GM19193 (cell line): ENCODE results near the gene SEMA6B.

ENCODE experiments used
- POLR2A ChIP-seq: IDR thresholded peaks from 4 replicates; pipeline ENCODE4 v1.6.1; 2011; ENCODE audit not compliant: insufficient read depth, insufficient read length; ENCODE audit errors: extremely low read depth

SEMA6B gene

GRCh38 chr19:4529924-4530522, 29.5 kb downstream of the SEMA6B start:
- no peak for TF ChIP-seq POLR2A

GRCh38 chr19:4528843-4529242, 30.6 kb downstream of the SEMA6B start:
- no peak for TF ChIP-seq POLR2A

- TF ChIP-seq POLR2A: no peak
Observed at GRCh38 chr19:4525563-4526002, 33.9 kb downstream of the SEMA6B start.

- no peak for TF ChIP-seq POLR2A
Observed at GRCh38 chr19:4524808-4525562, 34.5 kb downstream of the SEMA6B start.

GRCh38 chr19:4523306-4524110, 36.0 kb downstream of the SEMA6B start:
- TF ChIP-seq POLR2A: no peak

GRCh38 chr19:4522291-4523002, 37.0 kb downstream of the SEMA6B start:
- no peak for TF ChIP-seq POLR2A

- TF ChIP-seq POLR2A: no peak
Observed at GRCh38 chr19:4521888-4522242, 37.6 kb downstream of the SEMA6B start.

- no peak for TF ChIP-seq POLR2A
Observed at GRCh38 chr19:4521170-4521887, 38.2 kb downstream of the SEMA6B start.

- no peak for TF ChIP-seq POLR2A
Observed at GRCh38 chr19:4519521-4520277, 39.8 kb downstream of the SEMA6B start.

- no peak for TF ChIP-seq POLR2A
Observed at GRCh38 chr19:4519172-4519496, 40.4 kb downstream of the SEMA6B start.

- no peak for TF ChIP-seq POLR2A
Observed at GRCh38 chr19:4518345-4519171, 40.9 kb downstream of the SEMA6B start, which contains the start of gene PLIN4. Gene PLIN4, minus strand, starts transcription at chr19:4518486. Its CDS starts 214 bp downstream, at chr19:4518272.

- TF ChIP-seq POLR2A: no peak
Observed at GRCh38 chr19:4517451-4518057, 41.9 kb downstream of the SEMA6B start.

GRCh38 chr19:4516939-4517300, 42.6 kb downstream of the SEMA6B start:
- no peak for TF ChIP-seq POLR2A
